Upper lobe of left lung (tissue), 6 donors: ENCODE results near the gene HENMT1. TPM values are rescaled to one million over a fixed set of nuclear protein-coding genes. Genes with fewer than 3 reads are reported as not detected.

Experiments used
- ATAC-seq, 2 donors: fragments of 200-7000 bp; cut with Tn5 transposase; one replicate each; pipeline ENCODE4 v1.9.1; 2022; ENCODE audit warnings: mild to moderate bottlenecking in 2 of 2, moderate library complexity in 2 of 2; ENCODE audit not compliant: low FRiP score in 2 of 2
- DNase-seq, 2 donors: peaks; one replicate each; pipeline ENCODE4 v3.0.0-alpha.2; 2019 to 2020
- H3K27ac ChIP-seq, 4 donors: fragments of 200-600 bp; sonication (generic); one replicate each; pipeline ENCODE4 v1.5.1; 2016 to 2019
- H3K27me3 ChIP-seq, 4 donors: fragments of 200-600 bp; sonication (generic); one replicate each; pipeline ENCODE4 v1.5.1; 2017 to 2019
- H3K36me3 ChIP-seq, 4 donors: fragments of 200-600 bp; sonication (generic); one replicate each; pipeline ENCODE4 v1.5.1; 2016 to 2019
- H3K4me1 ChIP-seq, 4 donors: fragments of 200-600 bp; sonication (generic); one replicate each; pipeline ENCODE4 v1.5.1; 2018 to 2019
- H3K4me3 ChIP-seq, 4 donors: fragments of 200-600 bp; sonication (generic); one replicate each; pipeline ENCODE4 v1.5.1; 2017 to 2019; ENCODE audit warnings: mild to moderate bottlenecking in 2 of 4, moderate library complexity in 1 of 4
- H3K9me3 ChIP-seq, 4 donors: fragments of 200-600 bp; sonication (generic); one replicate each; pipeline ENCODE4 v1.5.1; 2018 to 2019
- CTCF ChIP-seq, 6 experiments: fragments of 450-650 bp in 4 of 6; fragments of 200-600 bp in 2 of 6; sonication (generic) in 2 of 6; IDR thresholded peaks; one replicate each; pipeline ENCODE4 v1.5.1; 2016 to 2019; ENCODE audit warnings: antibody characterized with exemption in 6 of 6
- EP300 ChIP-seq, 4 donors: sonication (generic); formaldehyde crosslinking; IDR thresholded peaks; one replicate each; pipeline ENCODE4 v1.5.1; 2017; ENCODE audit warnings: antibody characterized with exemption in 4 of 4, control low read depth in 2 of 4
- POLR2A ChIP-seq, 4 donors: fragments of 450-650 bp; IDR thresholded peaks; one replicate each; pipeline ENCODE4 v1.5.1; 2016 to 2017; ENCODE audit warnings: antibody characterized with exemption in 4 of 4, mild to moderate bottlenecking in 2 of 4
- POLR2AphosphoS5 ChIP-seq, 2 donors: sonication (generic); formaldehyde crosslinking; IDR thresholded peaks; one replicate each; pipeline ENCODE4 v1.5.1; 2017; ENCODE audit warnings: antibody characterized with exemption in 2 of 2
- WGBS, 2 donors: methylation state at CpG; one replicate each; pipeline ENCODE4 v1.1.5; 2017 to 2018; 5-methylcytosine and 5-hydroxymethylcytosine counted together
- total RNA-seq, 6 donors: library from RNA; depleted of rRNA in 4 of 6; stranded (reverse); fragments of >200 nt in 4 of 6; gene quantifications; one replicate each; pipeline versions ENCODE4 v1.1.0 to v1.2.1, GENCODE V29; 2016 to 2021
- donor health status: DM: no; HTN: no; CAD: no; lungs with moderate emphysema.
- donor health status: DM: no; HTN: yes; CAD: no; lungs with severe emphysema.

Gene HENMT1
- total RNA-seq, 6 donors from 2014 or later, result 5.0 to 12.3 (median 7.0) TPM

- no peak for TF ChIP-seq CTCF (IDR thresholded peaks at IDR 0.05)
- no peak for TF ChIP-seq EP300 (IDR thresholded peaks at IDR 0.05)
- TF ChIP-seq POLR2A (IDR thresholded peaks at IDR 0.05), result no peak
- TF ChIP-seq POLR2AphosphoS5 (IDR thresholded peaks at IDR 0.05), result no peak
- H3K27me3 ChIP-seq, result no peaks in the 10 kb centered on the region
- H3K27ac ChIP-seq, result no peak overlapping the region
- no peak overlapping the region for H3K4me3 ChIP-seq
- DNase-seq, result no peak
- no peak for ATAC-seq
- H3K36me3 ChIP-seq, result no peaks in the 10 kb centered on the region
- no peaks in the 10 kb centered on the region for H3K4me1 ChIP-seq
- H3K9me3 ChIP-seq, result no peaks in the 10 kb centered on the region
- 83 to 90% methylated on average over 1 of the region's 1 CpG for WGBS, 2 donors
These were observed 62.6 kb downstream of the HENMT1 start for GRCh38 chr1:108598340-108598739.

Other genes with a start within 250 kb of the HENMT1 start
- gene NBPF6, start 210.8 kb downstream of the HENMT1 start, total RNA-seq, result not detected
- gene EEIG2, start 101.0 kb downstream of the HENMT1 start, total RNA-seq, result 10 to 100 TPM in 5 of 6 donors, 1 to 10 TPM in 1; 8.4 to 19.9 (median 15.1) TPM
- gene PRPF38B, start 31.2 kb upstream of the HENMT1 start, total RNA-seq, result 10 to 100 TPM; 28.9 to 81.7 (median 35.5) TPM
- gene FNDC7, start 51.8 kb upstream of the HENMT1 start, total RNA-seq, result 1 to 10 TPM in 1 of 6 donors, not detected in 5; 2.1 TPM
- 10 to 100 TPM; 41.8 to 84.1 (median 55.8) TPM for gene STXBP3, start 85.6 kb upstream of the HENMT1 start, total RNA-seq
- gene AKNAD1, start 196.0 kb upstream of the HENMT1 start, total RNA-seq, result under 1 TPM in 2 of 6 donors, not detected in 4; 0.46 to 0.84 TPM
- 10 to 100 TPM in 5 of 6 donors, 1 to 10 TPM in 1; 8.9 to 27.4 (median 17.8) TPM for gene GPSM2, start 215.9 kb upstream of the HENMT1 start, total RNA-seq